ENCODE measurements around the gene MACROD2.
"Not testable (repeated sequence)": the region's sequence is repeated elsewhere in the genome, so short reads cannot be mapped to it uniquely, and the experiment has no call there.

Gene MACROD2

GRCh38 chr20:14033310-14033709 is 38.0 kb downstream of the MACROD2 start:
- no peak overlapping the region for H3K4me3 ChIP-seq (ENCODE audit: low read length)
- TF ChIP-seq ZNF274 (IDR thresholded peaks at IDR 0.05; ENCODE audit: low read depth, low read length), result no peak

GRCh38 chr20:14036567-14036966 is 41.3 kb downstream of the MACROD2 start:
- TF ChIP-seq ZNF274 (IDR thresholded peaks at IDR 0.05; ENCODE audit: low read depth, low read length), result no peak

GRCh38 chr20:14044712-14045276 is 49.5 kb downstream of the MACROD2 start:
- H3K4me3 ChIP-seq (ENCODE audit: low read length), result not testable (repeated sequence)

More at GRCh38 chr20:14036567-14036966, 41.3 kb downstream of the MACROD2 start:
- no peak overlapping the region for H3K4me3 ChIP-seq (ENCODE audit: low read length)

GRCh38 chr20:14046534-14046933 is 51.2 kb downstream of the MACROD2 start:
- H3K4me3 ChIP-seq (ENCODE audit: low read length), result no peak overlapping the region
- no peak for TF ChIP-seq ZNF274 (IDR thresholded peaks at IDR 0.05; ENCODE audit: low read depth, low read length)

GRCh38 chr20:14049111-14049510 is 53.8 kb downstream of the MACROD2 start:
- H3K4me3 ChIP-seq (ENCODE audit: low read length), result no peak overlapping the region
- TF ChIP-seq ZNF274 (IDR thresholded peaks at IDR 0.05; ENCODE audit: low read depth, low read length), result no peak

- TF ChIP-seq ZNF274 (IDR thresholded peaks at IDR 0.05; ENCODE audit: low read depth, low read length), result no peak
- no peak overlapping the region for H3K4me3 ChIP-seq (ENCODE audit: low read length)
Measured at GRCh38 chr20:14051454-14051853, 56.1 kb downstream of the MACROD2 start.

- H3K4me3 ChIP-seq (ENCODE audit: low read length), result no peak overlapping the region
- TF ChIP-seq ZNF274 (IDR thresholded peaks at IDR 0.05; ENCODE audit: low read depth, low read length), result no peak
Measured at GRCh38 chr20:14055127-14055742, 59.9 kb downstream of the MACROD2 start.

- no peak for TF ChIP-seq ZNF274 (IDR thresholded peaks at IDR 0.05; ENCODE audit: low read depth, low read length)
- no peak overlapping the region for H3K4me3 ChIP-seq (ENCODE audit: low read length)
Measured at GRCh38 chr20:14062171-14062570, 66.9 kb downstream of the MACROD2 start.

GRCh38 chr20:14062786-14063185 is 67.5 kb downstream of the MACROD2 start:
- TF ChIP-seq ZNF274 (IDR thresholded peaks at IDR 0.05; ENCODE audit: low read depth, low read length), result no peak
- no peak overlapping the region for H3K4me3 ChIP-seq (ENCODE audit: low read length)

- TF ChIP-seq ZNF274 (IDR thresholded peaks at IDR 0.05; ENCODE audit: low read depth, low read length), result no peak
- no peak overlapping the region for H3K4me3 ChIP-seq (ENCODE audit: low read length)
Measured at GRCh38 chr20:14064333-14064732, 69.0 kb downstream of the MACROD2 start.

- TF ChIP-seq ZNF274 (IDR thresholded peaks at IDR 0.05; ENCODE audit: low read depth, low read length), result no peak
- H3K4me3 ChIP-seq (ENCODE audit: low read length), result no peak overlapping the region
Measured at GRCh38 chr20:14064921-14065320, 69.6 kb downstream of the MACROD2 start.

GRCh38 chr20:14065774-14066173 is 70.5 kb downstream of the MACROD2 start:
- no peak for TF ChIP-seq ZNF274 (IDR thresholded peaks at IDR 0.05; ENCODE audit: low read depth, low read length)
- no peak overlapping the region for H3K4me3 ChIP-seq (ENCODE audit: low read length)

- TF ChIP-seq ZNF274 (IDR thresholded peaks at IDR 0.05; ENCODE audit: low read depth, low read length), result no peak
- no peak overlapping the region for H3K4me3 ChIP-seq (ENCODE audit: low read length)
Measured at GRCh38 chr20:14067603-14068002, 72.3 kb downstream of the MACROD2 start.

- no peak for TF ChIP-seq ZNF274 (IDR thresholded peaks at IDR 0.05; ENCODE audit: low read depth, low read length)
- no peak overlapping the region for H3K4me3 ChIP-seq (ENCODE audit: low read length)
Measured at GRCh38 chr20:14069796-14070195, 74.5 kb downstream of the MACROD2 start.

- TF ChIP-seq ZNF274 (IDR thresholded peaks at IDR 0.05; ENCODE audit: low read depth, low read length), result no peak
Measured at GRCh38 chr20:14093652-14094051, 98.3 kb downstream of the MACROD2 start.

GRCh38 chr20:14098261-14098660 is 102.9 kb downstream of the MACROD2 start:
- no peak for TF ChIP-seq ZNF274 (IDR thresholded peaks at IDR 0.05; ENCODE audit: low read depth, low read length)
- no peak overlapping the region for H3K4me3 ChIP-seq (ENCODE audit: low read length)

More at GRCh38 chr20:14093652-14094051, 98.3 kb downstream of the MACROD2 start:
- H3K4me3 ChIP-seq (ENCODE audit: low read length), result no peak overlapping the region

Data from GM08714 (cell line).